Measurements from ENCODE around the gene TTLL10.

GRCh38 chr1:1179983-1180861, 6.5 kb downstream of the TTLL10 start:
- TF ChIP-seq GATA2 (IDR thresholded peaks at IDR 0.05; ENCODE audit: low read depth, low read length) (no peak), GATA3 (IDR thresholded peaks at IDR 0.05; ENCODE audit: low read depth, low read length) (no peak)

All from SH-SY5Y (cell line).